Hypothalamus (tissue), 51 donors: ENCODE measurements around the gene ABCC3.
"Not testable (repeated sequence)": the region's sequence is repeated elsewhere in the genome, so short reads cannot be mapped to it uniquely, and the experiment has no call there.

ENCODE experiments used
- DNase-seq, 51 donors: peaks; one replicate each; lab custom pipeline; 2025; lab: John Stamatoyannopoulos, UW

ABCC3 gene

GRCh38 chr17:50721194-50722010 lies 86.7 kb downstream of the ABCC3 start:
- DNase-seq = no peak

- no peak for DNase-seq
Measured at GRCh38 chr17:50722746-50723145, 88.1 kb downstream of the ABCC3 start.

GRCh38 chr17:50724622-50725021 lies 89.9 kb downstream of the ABCC3 start:
- not testable (repeated sequence) for DNase-seq

- DNase-seq = no peak
Measured at GRCh38 chr17:50725769-50726655, 91.3 kb downstream of the ABCC3 start.

GRCh38 chr17:50728112-50728429 lies 93.4 kb downstream of the ABCC3 start:
- no peak for DNase-seq

- no peak for DNase-seq
Measured at GRCh38 chr17:50728881-50729765, 94.4 kb downstream of the ABCC3 start.

- DNase-seq = no peak
Measured at GRCh38 chr17:50731575-50732460, 97.1 kb downstream of the ABCC3 start.

- no peak for DNase-seq
Measured at GRCh38 chr17:50735287-50735686, 100.6 kb downstream of the ABCC3 start.

- DNase-seq = no peak
Measured at GRCh38 chr17:50737118-50737698, 102.5 kb downstream of the ABCC3 start.

- no peak for DNase-seq
Measured at GRCh38 chr17:50739098-50739497, 104.4 kb downstream of the ABCC3 start.
